GM23338 (cell line): ENCODE measurements around the gene MT1E. TPM values are rescaled to one million over a fixed set of nuclear protein-coding genes. Genes with fewer than 3 reads are reported as not detected.

Source experiments
- ATAC-seq: fragments of 200-7000 bp; cut with Tn5 transposase; 3 replicates; pipeline ENCODE4 v1.9.1; 2020
- DNase-seq: peaks from one replicate; pipeline ENCODE4 v3.0.0-alpha.2; 2015; ENCODE audit warnings: low spot score
- H2AFZ ChIP-seq: fragments of 200-600 bp; sonication (generic); 2 replicates; pipeline ENCODE4 v1.8.0; 2016; ENCODE audit warnings: antibody characterized with exemption, mild to moderate bottlenecking, moderate library complexity
- H3F3A ChIP-seq: fragments of 200-600 bp; sonication (generic); replicated peaks from 2 replicates; pipeline ENCODE4 v1.8.0; 2017; ENCODE audit warnings: antibody characterized with exemption, mixed run types, low read depth
- H3K27ac ChIP-seq: fragments of 200-600 bp; sonication (generic); 2 replicates; pipeline ENCODE4 v1.6.1; 2016; ENCODE audit warnings: low read depth
- H3K27me3 ChIP-seq: fragments of 200-600 bp; sonication (generic); 2 replicates; pipeline ENCODE4 v1.8.0; 2016; ENCODE audit warnings: mild to moderate bottlenecking, mixed run types, moderate library complexity; ENCODE audit not compliant: insufficient read depth
- H3K36me3 ChIP-seq: fragments of 200-600 bp; sonication (generic); 2 replicates; pipeline ENCODE4 v1.8.0; 2016; ENCODE audit warnings: mild to moderate bottlenecking; ENCODE audit not compliant: insufficient read depth
- H3K4me1 ChIP-seq: fragments of 200-600 bp; sonication (generic); 2 replicates; pipeline ENCODE4 v1.8.0; 2016; ENCODE audit warnings: mild to moderate bottlenecking, moderate library complexity; ENCODE audit not compliant: insufficient read depth
- H3K4me2 ChIP-seq: fragments of 200-600 bp; sonication (generic); 2 replicates; pipeline ENCODE4 v1.7.1; 2017; ENCODE audit warnings: mixed run types
- H3K4me3 ChIP-seq: fragments of 200-600 bp; sonication (generic); 2 replicates; pipeline ENCODE4 v1.6.1; 2016; ENCODE audit warnings: mixed run types
- H3K79me2 ChIP-seq: fragments of 200-600 bp; sonication (generic); replicated peaks from 2 replicates; pipeline ENCODE4 v1.8.0; 2017; ENCODE audit warnings: mild to moderate bottlenecking; ENCODE audit not compliant: insufficient read depth
- H3K9me2 ChIP-seq: fragments of 200-600 bp; sonication (generic); 2 replicates; pipeline ENCODE4 v1.8.0; 2017; ENCODE audit not compliant: insufficient read depth
- H4K20me1 ChIP-seq: fragments of 200-600 bp; sonication (generic); replicated peaks from 2 replicates; pipeline ENCODE4 v1.8.0; 2017; ENCODE audit warnings: mild to moderate bottlenecking; ENCODE audit not compliant: insufficient read depth
- H3K27ac Mint-ChIP-seq: 2 replicates; pipeline ENCODE4 v1.8.0; 2020; ENCODE audit warnings: inconsistent platforms, mild to moderate bottlenecking, moderate library complexity, mixed read lengths
- H3K27me3 Mint-ChIP-seq: 3 replicates; pipeline ENCODE4 v1.8.0; 2022; ENCODE audit warnings: low read depth, mild to moderate bottlenecking, moderate library complexity, mixed read lengths, inconsistent platforms; ENCODE audit not compliant: insufficient read depth, poor library complexity
- H3K36me3 Mint-ChIP-seq: 3 replicates; pipeline ENCODE4 v1.8.0; 2021; ENCODE audit warnings: low read depth, mild to moderate bottlenecking, inconsistent platforms, moderate library complexity, mixed read lengths
- H3K4me1 Mint-ChIP-seq: 3 replicates; pipeline ENCODE4 v1.8.0; 2020; ENCODE audit warnings: mild to moderate bottlenecking, inconsistent platforms, mixed read lengths
- H3K4me3 Mint-ChIP-seq: 3 replicates; pipeline ENCODE4 v1.8.0; 2021; ENCODE audit warnings: moderate library complexity, mild to moderate bottlenecking, inconsistent platforms, mixed read lengths
- H3K9me3 Mint-ChIP-seq: 3 replicates; pipeline ENCODE4 v1.8.0; 2020; ENCODE audit warnings: moderate library complexity, mild to moderate bottlenecking, inconsistent platforms, mixed read lengths
- CREB1 ChIP-seq: fragments of 250-450 bp; sonication (Bioruptor Pico); IDR thresholded peaks from 2 replicates; pipeline ENCODE4 v1.5.0; 2020; ENCODE audit warnings: low read depth, mild to moderate bottlenecking, moderate library complexity
- EZH2 ChIP-seq: fragments of 200-600 bp; sonication (generic); IDR thresholded peaks from one replicate; pipeline ENCODE4 v1.8.0; 2017; ENCODE audit warnings: antibody characterized with exemption, mild to moderate bottlenecking, low read depth; ENCODE audit not compliant: unreplicated experiment
- EZH2phosphoT487 ChIP-seq: fragments of 200-600 bp; sonication (generic); IDR thresholded peaks from one replicate; pipeline ENCODE4 v1.8.1; 2018; ENCODE audit warnings: antibody characterized with exemption; ENCODE audit not compliant: unreplicated experiment
- JUNB ChIP-seq: IDR thresholded peaks from one replicate; pipeline ENCODE4 v1.6.1; 2016; ENCODE audit warnings: antibody characterized with exemption; ENCODE audit not compliant: unreplicated experiment
- NANOG ChIP-seq: IDR thresholded peaks from 2 replicates; pipeline ENCODE4 v1.6.1; 2016; ENCODE audit warnings: antibody characterized with exemption, borderline replicate concordance
- POLR2AphosphoS5 ChIP-seq: IDR thresholded peaks from 2 replicates; pipeline ENCODE4 v1.6.1; 2016; ENCODE audit warnings: antibody characterized with exemption, low read depth
- STAT1 ChIP-seq: IDR thresholded peaks from one replicate; pipeline ENCODE4 v1.6.1; 2016; ENCODE audit warnings: antibody characterized with exemption; ENCODE audit not compliant: unreplicated experiment
- ZNF114 ChIP-seq: fragments of 250-450 bp; sonication (Bioruptor Pico); IDR thresholded peaks from 2 replicates; pipeline ENCODE4 v1.5.0; 2020; ENCODE audit warnings: mild to moderate bottlenecking, moderate library complexity
- ZNF331 ChIP-seq: fragments of 250-450 bp; sonication (Bioruptor Pico); IDR thresholded peaks from 2 replicates; pipeline ENCODE4 v1.5.0; 2020; ENCODE audit warnings: low read depth, mild to moderate bottlenecking, moderate library complexity
- polyA plus RNA-seq: library from polyadenylated mRNA; unstranded; fragments of >200 nt; fragmentation: Nextera tagmentation; extraction: Ambion mirVana; gene quantifications from 2 replicates; pipeline ENCODE4 v1.2.1, GENCODE V29; 2016
- total RNA-seq: library from RNA; depleted of rRNA; stranded (reverse); fragments of >200 nt; shearing (Covaris generic); gene quantifications from 2 replicates; pipeline ENCODE4 v1.2.3, GENCODE V29; 2014
- TF ChIP-seq, protein P1 (sequence below): fragments of 250-450 bp; sonication (Bioruptor Pico); IDR thresholded peaks from 2 replicates; pipeline ENCODE4 v1.5.0; 2020; ENCODE audit warnings: mild to moderate bottlenecking, moderate library complexity
- TF ChIP-seq, protein P2 (sequence below): IDR thresholded peaks from 2 replicates; pipeline ENCODE4 v1.6.1; 2016; ENCODE audit warnings: antibody characterized with exemption
- TF ChIP-seq, protein P3 (sequence below): IDR thresholded peaks from one replicate; pipeline ENCODE4 v1.6.1; 2018; ENCODE audit warnings: antibody characterized with exemption; ENCODE audit not compliant: unreplicated experiment
- TF ChIP-seq, protein P4 (sequence below), 2 experiments: fragments of 200-600 bp in 1 of 2; sonication (generic) in 1 of 2; conservative IDR thresholded peaks; 2 replicates each; pipeline versions ENCODE4 v1.5.1 to v1.6.1; 2016 to 2017; ENCODE audit warnings: antibody characterized with exemption in 2 of 2, low read depth in 2 of 2, mild to moderate bottlenecking in 2 of 2, moderate library complexity in 1 of 2

Gene MT1E
- total and polyA plus RNA-seq, 2 experiments from 2014 or later = 31.0 to 121 TPM

DNA sequence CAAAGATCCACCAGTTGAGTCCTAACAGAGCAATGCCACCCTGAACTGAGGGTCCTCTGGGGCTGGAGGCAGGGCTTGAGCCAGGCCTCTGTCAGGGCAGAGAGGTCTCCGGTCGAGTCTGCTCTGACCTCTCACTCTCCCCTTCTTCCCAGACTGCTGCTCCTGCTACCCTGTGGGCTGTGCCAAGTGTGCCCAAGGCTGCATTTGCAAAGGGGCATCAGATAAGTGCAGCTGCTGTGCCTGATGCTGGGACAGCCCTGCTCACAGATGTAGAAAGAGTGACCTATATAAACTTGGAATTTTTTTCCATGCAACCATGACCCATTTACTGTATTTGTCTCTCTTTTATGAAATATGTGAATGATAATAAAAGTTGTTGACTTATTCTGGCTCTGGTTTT is 23.7 kb downstream of the MT1E start:
- Histone ChIP-seq H3K79me2 (no peaks in the 10 kb centered on the region), H3K4me1 (peaks cover under 1% of the 10 kb centered on the region; the same call in 1 of the 2 replicates), H3F3A (0 out of 2 replicates have a peak, but pooled peaks cover 1% of the 10 kb centered on the region), H3K27ac (no peak overlapping the region), H3K9me2 (no peaks in the 10 kb centered on the region), H2AFZ (no peak overlapping the region), H3K36me3 (no peaks in the 10 kb centered on the region), H3K4me2 (no peak overlapping the region), H3K27me3 (peaks cover 73% of the 10 kb centered on the region), H3K4me3 (no peak overlapping the region), H4K20me1 (no peaks in the 10 kb centered on the region)
- no peak overlapping the region for H3K4me3 Mint-ChIP-seq
- DNase-seq = no peak
- H3K9me3 Mint-ChIP-seq = no peaks in the 10 kb centered on the region
- TF ChIP-seq ZNF331 = no peak
- TF ChIP-seq, protein P1, sequence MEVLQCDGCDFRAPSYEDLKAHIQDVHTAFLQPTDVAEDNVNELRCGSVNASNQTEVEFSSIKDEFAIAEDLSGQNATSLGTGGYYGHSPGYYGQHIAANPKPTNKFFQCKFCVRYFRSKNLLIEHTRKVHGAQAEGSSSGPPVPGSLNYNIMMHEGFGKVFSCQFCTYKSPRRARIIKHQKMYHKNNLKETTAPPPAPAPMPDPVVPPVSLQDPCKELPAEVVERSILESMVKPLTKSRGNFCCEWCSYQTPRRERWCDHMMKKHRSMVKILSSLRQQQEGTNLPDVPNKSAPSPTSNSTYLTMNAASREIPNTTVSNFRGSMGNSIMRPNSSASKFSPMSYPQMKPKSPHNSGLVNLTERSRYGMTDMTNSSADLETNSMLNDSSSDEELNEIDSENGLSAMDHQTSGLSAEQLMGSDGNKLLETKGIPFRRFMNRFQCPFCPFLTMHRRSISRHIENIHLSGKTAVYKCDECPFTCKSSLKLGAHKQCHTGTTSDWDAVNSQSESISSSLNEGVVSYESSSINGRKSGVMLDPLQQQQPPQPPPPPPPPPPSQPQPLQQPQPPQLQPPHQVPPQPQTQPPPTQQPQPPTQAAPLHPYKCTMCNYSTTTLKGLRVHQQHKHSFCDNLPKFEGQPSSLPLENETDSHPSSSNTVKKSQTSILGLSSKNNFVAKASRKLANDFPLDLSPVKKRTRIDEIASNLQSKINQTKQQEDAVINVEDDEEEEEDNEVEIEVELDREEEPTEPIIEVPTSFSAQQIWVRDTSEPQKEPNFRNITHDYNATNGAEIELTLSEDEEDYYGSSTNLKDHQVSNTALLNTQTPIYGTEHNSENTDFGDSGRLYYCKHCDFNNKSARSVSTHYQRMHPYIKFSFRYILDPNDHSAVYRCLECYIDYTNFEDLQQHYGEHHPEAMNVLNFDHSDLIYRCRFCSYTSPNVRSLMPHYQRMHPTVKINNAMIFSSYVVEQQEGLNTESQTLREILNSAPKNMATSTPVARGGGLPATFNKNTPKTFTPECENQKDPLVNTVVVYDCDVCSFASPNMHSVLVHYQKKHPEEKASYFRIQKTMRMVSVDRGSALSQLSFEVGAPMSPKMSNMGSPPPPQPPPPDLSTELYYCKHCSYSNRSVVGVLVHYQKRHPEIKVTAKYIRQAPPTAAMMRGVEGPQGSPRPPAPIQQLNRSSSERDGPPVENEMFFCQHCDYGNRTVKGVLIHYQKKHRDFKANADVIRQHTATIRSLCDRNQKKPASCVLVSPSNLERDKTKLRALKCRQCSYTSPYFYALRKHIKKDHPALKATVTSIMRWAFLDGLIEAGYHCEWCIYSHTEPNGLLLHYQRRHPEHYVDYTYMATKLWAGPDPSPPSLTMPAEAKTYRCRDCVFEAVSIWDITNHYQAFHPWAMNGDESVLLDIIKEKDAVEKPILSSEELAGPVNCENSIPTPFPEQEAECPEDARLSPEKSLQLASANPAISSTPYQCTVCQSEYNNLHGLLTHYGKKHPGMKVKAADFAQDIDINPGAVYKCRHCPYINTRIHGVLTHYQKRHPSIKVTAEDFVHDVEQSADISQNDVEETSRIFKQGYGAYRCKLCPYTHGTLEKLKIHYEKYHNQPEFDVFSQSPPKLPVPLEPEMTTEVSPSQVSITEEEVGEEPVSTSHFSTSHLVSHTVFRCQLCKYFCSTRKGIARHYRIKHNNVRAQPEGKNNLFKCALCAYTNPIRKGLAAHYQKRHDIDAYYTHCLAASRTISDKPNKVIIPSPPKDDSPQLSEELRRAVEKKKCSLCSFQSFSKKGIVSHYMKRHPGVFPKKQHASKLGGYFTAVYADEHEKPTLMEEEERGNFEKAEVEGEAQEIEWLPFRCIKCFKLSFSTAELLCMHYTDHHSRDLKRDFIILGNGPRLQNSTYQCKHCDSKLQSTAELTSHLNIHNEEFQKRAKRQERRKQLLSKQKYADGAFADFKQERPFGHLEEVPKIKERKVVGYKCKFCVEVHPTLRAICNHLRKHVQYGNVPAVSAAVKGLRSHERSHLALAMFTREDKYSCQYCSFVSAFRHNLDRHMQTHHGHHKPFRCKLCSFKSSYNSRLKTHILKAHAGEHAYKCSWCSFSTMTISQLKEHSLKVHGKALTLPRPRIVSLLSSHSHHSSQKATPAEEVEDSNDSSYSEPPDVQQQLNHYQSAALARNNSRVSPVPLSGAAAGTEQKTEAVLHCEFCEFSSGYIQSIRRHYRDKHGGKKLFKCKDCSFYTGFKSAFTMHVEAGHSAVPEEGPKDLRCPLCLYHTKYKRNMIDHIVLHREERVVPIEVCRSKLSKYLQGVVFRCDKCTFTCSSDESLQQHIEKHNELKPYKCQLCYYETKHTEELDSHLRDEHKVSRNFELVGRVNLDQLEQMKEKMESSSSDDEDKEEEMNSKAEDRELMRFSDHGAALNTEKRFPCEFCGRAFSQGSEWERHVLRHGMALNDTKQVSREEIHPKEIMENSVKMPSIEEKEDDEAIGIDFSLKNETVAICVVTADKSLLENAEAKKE (CRISPR knock-in tag) = no peak
- TF ChIP-seq JUNB = no peak
- TF ChIP-seq EZH2 = no peak
- TF ChIP-seq, protein P2, sequence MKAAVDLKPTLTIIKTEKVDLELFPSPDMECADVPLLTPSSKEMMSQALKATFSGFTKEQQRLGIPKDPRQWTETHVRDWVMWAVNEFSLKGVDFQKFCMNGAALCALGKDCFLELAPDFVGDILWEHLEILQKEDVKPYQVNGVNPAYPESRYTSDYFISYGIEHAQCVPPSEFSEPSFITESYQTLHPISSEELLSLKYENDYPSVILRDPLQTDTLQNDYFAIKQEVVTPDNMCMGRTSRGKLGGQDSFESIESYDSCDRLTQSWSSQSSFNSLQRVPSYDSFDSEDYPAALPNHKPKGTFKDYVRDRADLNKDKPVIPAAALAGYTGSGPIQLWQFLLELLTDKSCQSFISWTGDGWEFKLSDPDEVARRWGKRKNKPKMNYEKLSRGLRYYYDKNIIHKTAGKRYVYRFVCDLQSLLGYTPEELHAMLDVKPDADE = no peak
- TF ChIP-seq, protein P3, sequence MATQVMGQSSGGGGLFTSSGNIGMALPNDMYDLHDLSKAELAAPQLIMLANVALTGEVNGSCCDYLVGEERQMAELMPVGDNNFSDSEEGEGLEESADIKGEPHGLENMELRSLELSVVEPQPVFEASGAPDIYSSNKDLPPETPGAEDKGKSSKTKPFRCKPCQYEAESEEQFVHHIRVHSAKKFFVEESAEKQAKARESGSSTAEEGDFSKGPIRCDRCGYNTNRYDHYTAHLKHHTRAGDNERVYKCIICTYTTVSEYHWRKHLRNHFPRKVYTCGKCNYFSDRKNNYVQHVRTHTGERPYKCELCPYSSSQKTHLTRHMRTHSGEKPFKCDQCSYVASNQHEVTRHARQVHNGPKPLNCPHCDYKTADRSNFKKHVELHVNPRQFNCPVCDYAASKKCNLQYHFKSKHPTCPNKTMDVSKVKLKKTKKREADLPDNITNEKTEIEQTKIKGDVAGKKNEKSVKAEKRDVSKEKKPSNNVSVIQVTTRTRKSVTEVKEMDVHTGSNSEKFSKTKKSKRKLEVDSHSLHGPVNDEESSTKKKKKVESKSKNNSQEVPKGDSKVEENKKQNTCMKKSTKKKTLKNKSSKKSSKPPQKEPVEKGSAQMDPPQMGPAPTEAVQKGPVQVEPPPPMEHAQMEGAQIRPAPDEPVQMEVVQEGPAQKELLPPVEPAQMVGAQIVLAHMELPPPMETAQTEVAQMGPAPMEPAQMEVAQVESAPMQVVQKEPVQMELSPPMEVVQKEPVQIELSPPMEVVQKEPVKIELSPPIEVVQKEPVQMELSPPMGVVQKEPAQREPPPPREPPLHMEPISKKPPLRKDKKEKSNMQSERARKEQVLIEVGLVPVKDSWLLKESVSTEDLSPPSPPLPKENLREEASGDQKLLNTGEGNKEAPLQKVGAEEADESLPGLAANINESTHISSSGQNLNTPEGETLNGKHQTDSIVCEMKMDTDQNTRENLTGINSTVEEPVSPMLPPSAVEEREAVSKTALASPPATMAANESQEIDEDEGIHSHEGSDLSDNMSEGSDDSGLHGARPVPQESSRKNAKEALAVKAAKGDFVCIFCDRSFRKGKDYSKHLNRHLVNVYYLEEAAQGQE = no peak
- no peak for TF ChIP-seq ZNF114 (CRISPR knock-in tag)
- no peak for TF ChIP-seq STAT1
- no peak for TF ChIP-seq EZH2phosphoT487
- no peak for TF ChIP-seq CREB1 (CRISPR knock-in tag)
- TF ChIP-seq, protein P4, sequence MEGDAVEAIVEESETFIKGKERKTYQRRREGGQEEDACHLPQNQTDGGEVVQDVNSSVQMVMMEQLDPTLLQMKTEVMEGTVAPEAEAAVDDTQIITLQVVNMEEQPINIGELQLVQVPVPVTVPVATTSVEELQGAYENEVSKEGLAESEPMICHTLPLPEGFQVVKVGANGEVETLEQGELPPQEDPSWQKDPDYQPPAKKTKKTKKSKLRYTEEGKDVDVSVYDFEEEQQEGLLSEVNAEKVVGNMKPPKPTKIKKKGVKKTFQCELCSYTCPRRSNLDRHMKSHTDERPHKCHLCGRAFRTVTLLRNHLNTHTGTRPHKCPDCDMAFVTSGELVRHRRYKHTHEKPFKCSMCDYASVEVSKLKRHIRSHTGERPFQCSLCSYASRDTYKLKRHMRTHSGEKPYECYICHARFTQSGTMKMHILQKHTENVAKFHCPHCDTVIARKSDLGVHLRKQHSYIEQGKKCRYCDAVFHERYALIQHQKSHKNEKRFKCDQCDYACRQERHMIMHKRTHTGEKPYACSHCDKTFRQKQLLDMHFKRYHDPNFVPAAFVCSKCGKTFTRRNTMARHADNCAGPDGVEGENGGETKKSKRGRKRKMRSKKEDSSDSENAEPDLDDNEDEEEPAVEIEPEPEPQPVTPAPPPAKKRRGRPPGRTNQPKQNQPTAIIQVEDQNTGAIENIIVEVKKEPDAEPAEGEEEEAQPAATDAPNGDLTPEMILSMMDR (conservative IDR thresholded peaks at IDR 0.05; ENCODE audit: low read depth in 2 of 2) = no peak
- no peak for TF ChIP-seq NANOG
- TF ChIP-seq POLR2AphosphoS5 = no peak
- no peak for ATAC-seq
- H3K27ac Mint-ChIP-seq = no peak overlapping the region
- H3K36me3 Mint-ChIP-seq = no peaks in the 10 kb centered on the region
- peaks cover 5% of the 10 kb centered on the region; the same call in 2 of the 3 replicates for H3K4me1 Mint-ChIP-seq
- H3K27me3 Mint-ChIP-seq = peaks cover 70% of the 10 kb centered on the region
